Colonic mucosa (tissue), 4 donors: ENCODE data around the gene RASIP1. TPM values are rescaled to one million over a fixed set of nuclear protein-coding genes. Genes with fewer than 3 reads are reported as not detected.

Experiments used
- DNase-seq: peaks from one replicate; pipeline ENCODE4 v3.0.0-alpha.2; 2020
- H3K27ac ChIP-seq: fragments of 200-600 bp; one replicate; pipeline ENCODE4 v1.8.0; 2021
- H3K27me3 ChIP-seq: fragments of 200-600 bp; one replicate; pipeline ENCODE4 v1.8.0; 2021
- H3K36me3 ChIP-seq: fragments of 200-600 bp; one replicate; pipeline ENCODE4 v1.8.0; 2021
- H3K4me1 ChIP-seq: fragments of 200-600 bp; one replicate; pipeline ENCODE4 v1.8.0; 2021; ENCODE audit warnings: mild to moderate bottlenecking
- H3K4me3 ChIP-seq: fragments of 200-600 bp; one replicate; pipeline ENCODE4 v1.8.0; 2021
- H3K9ac ChIP-seq, 2 donors: one replicate each; pipeline ENCODE4 v1.7.0; 2013; ENCODE audit warnings: control low read depth in 2 of 2, low read depth in 2 of 2, low read length in 2 of 2
- H3K9me3 ChIP-seq: fragments of 200-600 bp; one replicate; pipeline ENCODE4 v1.8.0; 2021
- intact Hi-C: fragments of 100-400 bp; cut with DNase I; formaldehyde crosslinking; loops from one replicate; pipeline ENCODE4 v1.14.1; 2022
- total RNA-seq, 2 donors: library from RNA; stranded (reverse); fragmentation: NEBNext Ultra II Directional in 1 of 2; extraction: Animal tissue kit (Norgen Biotek cat#: 25700) in 1 of 2; gene quantifications; one replicate each; pipeline ENCODE4 v1.2.1, GENCODE V29; 2021
- TF ChIP-seq, protein P1 (sequence below): fragments of 200-600 bp; IDR thresholded peaks from one replicate; pipeline ENCODE4 v1.8.0; 2022; ENCODE audit warnings: antibody characterized with exemption, mild to moderate bottlenecking
- donor health status: healthy.
- donor health status: DM: no; HTN: no; CAD: no.
- donor health status: DM: no; HTN: no; CAD: no.

The RASIP1 gene
- total RNA-seq, 2 donors from 2014 or later, result 2.2 to 4.8 TPM

DNA sequence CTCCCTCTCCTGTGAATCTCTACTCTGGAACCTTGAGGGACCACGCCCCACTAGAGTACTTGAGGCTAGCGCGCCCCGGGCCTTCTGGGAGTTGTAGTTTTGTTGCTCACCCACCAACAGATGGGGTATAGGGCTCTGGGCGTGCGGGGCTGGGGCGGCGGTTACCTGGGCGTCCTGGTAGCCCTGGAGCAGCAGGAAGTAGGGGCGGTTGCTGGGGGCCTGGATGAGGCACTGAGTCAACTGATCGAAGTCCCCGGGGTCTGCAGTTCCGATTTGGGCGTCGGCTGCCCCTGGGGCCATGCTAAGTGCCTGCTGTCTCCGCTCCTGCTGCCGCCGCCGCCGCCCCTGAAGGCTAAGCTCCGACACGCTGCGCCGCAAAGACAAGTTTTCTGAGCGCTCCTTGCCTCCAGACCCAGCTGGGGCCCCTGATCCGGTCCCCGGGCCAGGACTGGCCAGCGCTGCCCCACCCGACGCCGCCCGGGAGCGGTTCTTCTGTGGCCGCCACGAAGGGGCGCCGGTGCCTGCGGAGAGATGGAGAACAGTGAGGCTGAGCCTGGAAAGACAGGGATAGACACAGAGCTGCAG lies 5.3 kb downstream of the RASIP1 start:
- intact Hi-C loops, result loop anchor here (5.0 kb wide), 2 partner anchors 58 to 88 kb away; partner anchors contain the start of gene CA11
- H3K9me3 ChIP-seq, result no peaks in the 10 kb centered on the region
- no peak overlapping the region for H3K4me3 ChIP-seq
- H3K27me3 ChIP-seq, result peaks cover 4% of the 10 kb centered on the region
- H3K4me1 ChIP-seq, result no peaks in the 10 kb centered on the region
- H3K27ac ChIP-seq, result no peak overlapping the region
- peak overlapping the region in 1 of 2 donors; percentile 50 for H3K9ac ChIP-seq
- no peak for DNase-seq
- no peaks in the 10 kb centered on the region for H3K36me3 ChIP-seq
- TF ChIP-seq, protein P1, sequence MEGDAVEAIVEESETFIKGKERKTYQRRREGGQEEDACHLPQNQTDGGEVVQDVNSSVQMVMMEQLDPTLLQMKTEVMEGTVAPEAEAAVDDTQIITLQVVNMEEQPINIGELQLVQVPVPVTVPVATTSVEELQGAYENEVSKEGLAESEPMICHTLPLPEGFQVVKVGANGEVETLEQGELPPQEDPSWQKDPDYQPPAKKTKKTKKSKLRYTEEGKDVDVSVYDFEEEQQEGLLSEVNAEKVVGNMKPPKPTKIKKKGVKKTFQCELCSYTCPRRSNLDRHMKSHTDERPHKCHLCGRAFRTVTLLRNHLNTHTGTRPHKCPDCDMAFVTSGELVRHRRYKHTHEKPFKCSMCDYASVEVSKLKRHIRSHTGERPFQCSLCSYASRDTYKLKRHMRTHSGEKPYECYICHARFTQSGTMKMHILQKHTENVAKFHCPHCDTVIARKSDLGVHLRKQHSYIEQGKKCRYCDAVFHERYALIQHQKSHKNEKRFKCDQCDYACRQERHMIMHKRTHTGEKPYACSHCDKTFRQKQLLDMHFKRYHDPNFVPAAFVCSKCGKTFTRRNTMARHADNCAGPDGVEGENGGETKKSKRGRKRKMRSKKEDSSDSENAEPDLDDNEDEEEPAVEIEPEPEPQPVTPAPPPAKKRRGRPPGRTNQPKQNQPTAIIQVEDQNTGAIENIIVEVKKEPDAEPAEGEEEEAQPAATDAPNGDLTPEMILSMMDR, result no peak

DNA sequence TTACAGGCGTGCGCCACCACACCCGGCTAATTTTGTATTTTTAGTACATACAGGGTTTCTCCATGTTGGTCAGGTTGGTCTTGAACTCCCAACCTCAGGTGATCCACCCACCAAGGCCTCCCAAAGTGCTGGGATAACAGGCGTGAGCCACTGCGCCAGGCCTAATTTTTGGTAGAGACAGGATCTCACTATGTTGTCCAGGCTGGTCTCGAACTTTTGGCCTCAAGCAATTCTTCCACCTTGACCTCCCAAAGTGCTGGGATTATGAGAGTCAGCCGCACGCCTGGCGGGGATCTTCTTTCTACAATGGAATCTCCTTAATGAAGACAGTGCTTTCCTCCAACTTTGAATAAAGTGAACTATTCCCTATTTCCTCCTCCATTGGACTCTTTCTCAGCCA lies 5.8 kb downstream of the RASIP1 start:
- Histone ChIP-seq H3K27ac (no peak overlapping the region), H3K36me3 (no peaks in the 10 kb centered on the region), H3K9ac (no peak overlapping the region), H3K4me1 (no peaks in the 10 kb centered on the region), H3K27me3 (no peaks in the 10 kb centered on the region), H3K4me3 (no peak overlapping the region), H3K9me3 (no peaks in the 10 kb centered on the region)
- no peak for DNase-seq
- TF ChIP-seq, protein P1, result no peak
- intact Hi-C loops, result loop anchor here (5.0 kb wide), 2 partner anchors 57 to 87 kb away; partner anchors contain the start of gene CA11

DNA sequence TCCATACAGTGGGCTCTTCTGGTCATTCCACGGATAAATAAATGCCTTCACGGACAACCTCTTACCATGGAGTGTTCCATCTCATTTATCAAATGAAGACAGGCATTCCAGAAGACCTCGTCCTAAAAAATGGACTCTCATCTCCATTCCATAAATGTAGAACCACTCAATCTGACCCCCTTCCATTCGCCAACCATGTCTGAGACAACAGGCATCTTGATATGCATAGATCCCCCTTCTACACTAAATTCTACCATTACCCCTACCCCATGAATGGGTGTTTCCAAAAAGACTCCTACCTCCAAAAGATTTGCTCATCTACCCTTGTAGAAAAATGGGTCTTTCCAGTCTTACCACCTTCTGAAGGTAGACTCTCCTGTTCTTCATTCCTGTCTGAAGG lies 9.0 kb downstream of the RASIP1 start:
- no peak for DNase-seq
- Histone ChIP-seq H3K36me3 (no peaks in the 10 kb centered on the region), H3K9ac (no peak overlapping the region), H3K9me3 (no peaks in the 10 kb centered on the region), H3K4me3 (no peak overlapping the region), H3K27ac (no peak overlapping the region), H3K27me3 (no peaks in the 10 kb centered on the region), H3K4me1 (no peaks in the 10 kb centered on the region)
- TF ChIP-seq, protein P1, result no peak
- intact Hi-C loops, result no loop called here

DNA sequence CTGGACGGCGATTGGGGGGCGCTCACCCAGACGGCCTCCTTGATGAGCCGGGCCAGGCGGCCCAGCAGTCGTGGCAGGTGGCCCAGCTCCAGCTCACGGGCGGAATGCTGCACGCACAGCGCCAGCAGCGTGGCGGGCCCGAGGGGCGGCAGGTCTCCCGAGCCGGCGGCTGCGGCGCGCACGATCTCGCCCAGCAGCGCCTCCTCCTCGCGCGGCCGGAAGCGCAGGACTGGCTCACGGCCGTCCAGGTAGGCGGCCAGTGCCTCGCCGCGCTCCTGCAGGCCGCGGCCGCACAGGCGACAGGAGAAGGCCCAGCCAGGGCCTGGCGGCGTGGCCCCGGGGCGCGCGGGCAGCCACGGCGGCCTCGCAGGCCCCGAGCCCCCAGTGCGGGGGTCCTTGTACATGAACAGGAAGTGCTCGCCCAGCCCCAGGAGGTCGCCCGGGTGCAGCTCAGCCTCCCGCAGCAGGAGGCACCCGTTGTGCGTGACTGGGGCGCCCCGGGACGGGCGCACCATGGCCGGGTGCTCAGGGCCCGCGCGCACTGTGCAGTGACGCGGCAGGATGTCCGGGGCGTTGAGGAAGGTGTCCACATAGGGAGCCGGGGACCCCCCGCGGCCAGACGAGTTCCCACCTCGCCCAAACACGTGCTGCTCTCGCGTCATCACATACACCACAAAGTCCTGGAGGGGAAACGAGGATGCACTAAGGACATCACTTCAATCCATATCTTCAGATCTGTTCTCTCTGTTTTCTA lies 11.3 kb downstream of the RASIP1 start:
- no peak overlapping the region for H3K9ac ChIP-seq
- H3K4me3 ChIP-seq, result no peak overlapping the region
- H3K36me3 ChIP-seq, result no peaks in the 10 kb centered on the region
- H3K27me3 ChIP-seq, result no peaks in the 10 kb centered on the region
- no peak for DNase-seq
- H3K9me3 ChIP-seq, result no peaks in the 10 kb centered on the region
- no peaks in the 10 kb centered on the region for H3K4me1 ChIP-seq
- intact Hi-C loops, result no loop called here
- no peak overlapping the region for H3K27ac ChIP-seq
- TF ChIP-seq, protein P1, result no peak

DNA sequence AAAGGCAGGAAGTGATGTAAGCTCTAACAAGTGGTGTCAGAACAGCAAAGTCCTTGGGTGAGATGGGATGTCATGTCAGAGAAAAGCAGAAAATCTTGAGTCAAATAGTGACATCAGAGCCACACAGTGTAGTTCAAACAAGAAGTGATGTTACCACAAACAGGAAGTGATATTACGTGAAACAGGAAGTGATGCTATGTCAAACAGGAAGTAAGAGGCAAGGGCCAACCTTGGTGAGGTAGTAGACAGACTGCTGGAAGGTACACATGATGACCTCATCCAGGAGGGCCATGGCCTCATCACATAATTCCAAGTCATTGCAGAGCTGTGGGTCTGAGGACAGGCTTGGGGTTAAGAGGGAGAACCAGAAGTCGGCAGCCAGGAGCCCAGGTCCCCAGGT lies 13.9 kb downstream of the RASIP1 start:
- Histone ChIP-seq H3K36me3 (no peaks in the 10 kb centered on the region), H3K4me1 (no peaks in the 10 kb centered on the region), H3K27ac (no peak overlapping the region), H3K4me3 (no peak overlapping the region), H3K9ac (no peak overlapping the region), H3K27me3 (no peaks in the 10 kb centered on the region), H3K9me3 (no peaks in the 10 kb centered on the region)
- intact Hi-C loops, result no loop called here
- TF ChIP-seq, protein P1, result no peak
- no peak for DNase-seq
